ENCODE data around the gene GRWD1. TPM values are rescaled to one million over a fixed set of nuclear protein-coding genes. Genes with fewer than 3 reads are reported as not detected.
A peak's percentile ranks its signal among the peaks of the same experiment; 100 is the strongest.

GRWD1 gene
- total and polyA plus RNA-seq, 2 of the 13 experiments (the other 11 are each of a cell fraction or from before 2014, with no cell fraction given), result 10.8 to 46.6 TPM

DNA sequence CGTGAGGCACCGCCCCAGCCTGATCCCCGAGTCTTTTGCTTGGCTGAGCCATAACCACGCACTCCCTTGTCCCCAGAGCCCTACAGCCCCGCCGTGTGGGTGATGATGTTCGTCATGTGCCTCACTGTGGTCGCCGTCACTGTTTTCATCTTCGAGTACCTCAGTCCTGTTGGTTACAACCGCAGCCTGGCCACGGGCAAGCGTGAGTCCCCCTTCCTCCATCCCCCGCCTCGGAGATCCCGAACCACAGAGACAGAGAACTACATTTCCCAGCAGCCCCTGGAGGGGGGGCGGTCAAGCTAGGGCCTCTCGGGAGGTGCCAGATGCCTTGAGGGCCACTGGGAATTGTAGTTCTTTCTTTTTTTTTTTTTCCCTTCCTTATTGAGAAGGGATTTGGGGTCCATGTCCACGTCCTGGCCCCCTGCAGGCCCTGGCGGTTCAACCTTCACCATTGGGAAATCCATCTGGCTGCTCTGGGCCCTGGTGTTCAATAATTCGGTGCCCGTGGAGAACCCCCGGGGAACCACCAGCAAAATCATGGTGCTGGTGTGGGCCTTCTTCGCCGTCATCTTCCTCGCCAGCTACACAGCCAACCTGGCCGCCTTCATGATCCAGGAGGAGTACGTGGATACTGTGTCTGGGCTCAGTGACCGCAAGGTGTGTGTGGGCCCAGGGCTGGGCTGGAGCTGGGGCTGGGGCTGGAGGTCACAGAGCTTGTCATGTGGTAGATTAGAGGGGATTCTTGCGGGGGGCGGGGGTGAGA lies 26.4 kb upstream of the GRWD1 start (continued):
- TF ChIP-seq, protein P1, sequence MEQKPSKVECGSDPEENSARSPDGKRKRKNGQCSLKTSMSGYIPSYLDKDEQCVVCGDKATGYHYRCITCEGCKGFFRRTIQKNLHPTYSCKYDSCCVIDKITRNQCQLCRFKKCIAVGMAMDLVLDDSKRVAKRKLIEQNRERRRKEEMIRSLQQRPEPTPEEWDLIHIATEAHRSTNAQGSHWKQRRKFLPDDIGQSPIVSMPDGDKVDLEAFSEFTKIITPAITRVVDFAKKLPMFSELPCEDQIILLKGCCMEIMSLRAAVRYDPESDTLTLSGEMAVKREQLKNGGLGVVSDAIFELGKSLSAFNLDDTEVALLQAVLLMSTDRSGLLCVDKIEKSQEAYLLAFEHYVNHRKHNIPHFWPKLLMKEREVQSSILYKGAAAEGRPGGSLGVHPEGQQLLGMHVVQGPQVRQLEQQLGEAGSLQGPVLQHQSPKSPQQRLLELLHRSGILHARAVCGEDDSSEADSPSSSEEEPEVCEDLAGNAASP (CRISPR knock-in tag; IDR thresholded peaks at IDR 0.05; ENCODE audit: borderline replicate concordance), result no peak
- no peak for TF ChIP-seq ZNF570 (CRISPR knock-in tag; IDR thresholded peaks at IDR 0.05; ENCODE audit: borderline replicate concordance)
- TF ChIP-seq, protein P2, sequence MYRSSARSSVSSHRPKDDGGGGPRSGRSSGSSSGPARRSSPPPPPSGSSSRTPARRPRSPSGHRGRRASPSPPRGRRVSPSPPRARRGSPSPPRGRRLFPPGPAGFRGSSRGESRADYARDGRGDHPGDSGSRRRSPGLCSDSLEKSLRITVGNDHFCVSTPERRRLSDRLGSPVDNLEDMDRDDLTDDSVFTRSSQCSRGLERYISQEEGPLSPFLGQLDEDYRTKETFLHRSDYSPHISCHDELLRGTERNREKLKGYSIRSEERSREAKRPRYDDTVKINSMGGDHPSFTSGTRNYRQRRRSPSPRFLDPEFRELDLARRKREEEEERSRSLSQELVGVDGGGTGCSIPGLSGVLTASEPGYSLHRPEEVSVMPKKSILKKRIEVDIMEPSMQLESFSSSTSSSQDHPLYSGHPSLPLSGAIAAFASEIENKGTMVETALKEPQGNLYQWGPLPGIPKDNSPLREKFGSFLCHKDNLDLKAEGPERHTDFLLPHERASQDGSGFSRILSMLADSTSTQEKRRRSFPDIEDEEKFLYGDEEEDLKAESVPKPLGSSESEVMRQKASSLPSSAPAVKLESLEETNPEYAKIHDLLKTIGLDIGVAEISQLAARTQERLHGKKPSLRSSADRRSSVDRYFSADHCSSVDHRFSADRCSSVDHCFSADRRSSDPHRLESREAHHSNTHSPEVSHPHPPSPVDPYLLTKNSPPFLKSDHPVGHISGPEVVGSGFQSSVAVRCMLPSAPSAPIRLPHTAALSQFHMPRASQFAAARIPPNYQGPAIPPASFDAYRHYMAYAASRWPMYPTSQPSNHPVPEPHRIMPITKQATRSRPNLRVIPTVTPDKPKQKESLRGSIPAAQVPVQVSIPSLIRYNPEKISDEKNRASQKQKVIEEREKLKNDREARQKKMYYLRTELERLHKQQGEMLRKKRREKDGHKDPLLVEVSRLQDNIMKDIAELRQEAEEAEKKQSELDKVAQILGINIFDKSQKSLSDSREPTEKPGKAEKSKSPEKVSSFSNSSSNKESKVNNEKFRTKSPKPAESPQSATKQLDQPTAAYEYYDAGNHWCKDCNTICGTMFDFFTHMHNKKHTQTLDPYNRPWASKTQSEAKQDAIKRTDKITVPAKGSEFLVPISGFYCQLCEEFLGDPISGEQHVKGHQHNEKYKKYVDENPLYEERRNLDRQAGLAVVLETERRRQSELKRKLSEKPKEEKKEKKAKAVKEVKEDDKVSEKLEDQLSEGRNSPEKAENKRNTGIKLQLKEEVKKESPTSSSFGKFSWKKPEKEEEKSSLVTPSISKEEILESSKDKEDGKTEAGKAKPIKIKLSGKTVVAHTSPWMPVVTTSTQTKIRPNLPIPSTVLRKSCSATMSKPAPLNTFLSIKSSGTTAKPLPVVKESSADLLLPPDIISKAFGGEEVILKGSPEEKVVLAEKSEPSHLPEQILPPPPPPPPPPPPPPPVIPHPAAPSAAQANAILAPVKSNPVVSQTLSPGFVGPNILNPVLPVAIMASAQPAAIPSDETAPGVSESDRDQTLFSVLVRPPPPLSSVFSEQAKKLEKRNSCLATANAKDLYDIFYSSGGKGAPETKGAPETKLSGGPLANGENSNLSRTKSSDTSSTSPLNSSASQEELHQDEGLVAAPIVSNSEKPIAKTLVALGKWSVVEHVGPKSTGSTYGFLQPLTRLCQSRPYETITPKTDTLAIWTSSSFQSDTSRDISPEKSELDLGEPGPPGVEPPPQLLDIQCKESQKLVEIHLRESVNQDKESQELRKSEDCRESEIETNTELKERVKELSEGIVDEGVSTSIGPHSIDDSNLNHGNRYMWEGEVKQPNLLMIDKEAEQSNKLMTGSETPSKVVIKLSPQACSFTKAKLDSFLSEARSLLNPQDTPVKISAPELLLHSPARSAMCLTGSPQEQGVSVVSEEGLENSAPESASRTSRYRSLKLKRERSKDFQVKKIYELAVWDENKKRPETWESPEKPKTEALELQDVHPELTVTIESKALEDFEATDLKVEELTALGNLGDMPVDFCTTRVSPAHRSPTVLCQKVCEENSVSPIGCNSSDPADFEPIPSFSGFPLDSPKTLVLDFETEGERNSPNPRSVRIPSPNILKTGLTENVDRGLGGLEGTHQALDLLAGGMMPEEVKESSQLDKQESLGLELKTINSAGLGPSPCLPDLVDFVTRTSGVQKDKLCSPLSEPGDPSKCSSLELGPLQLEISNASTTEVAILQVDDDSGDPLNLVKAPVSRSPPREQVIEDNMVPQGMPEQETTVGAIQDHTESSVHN (CRISPR knock-in tag; IDR thresholded peaks at IDR 0.05), result no peak
- no peak for TF ChIP-seq TEAD2 (CRISPR knock-in tag; IDR thresholded peaks at IDR 0.05)
- TF ChIP-seq, protein P3, sequence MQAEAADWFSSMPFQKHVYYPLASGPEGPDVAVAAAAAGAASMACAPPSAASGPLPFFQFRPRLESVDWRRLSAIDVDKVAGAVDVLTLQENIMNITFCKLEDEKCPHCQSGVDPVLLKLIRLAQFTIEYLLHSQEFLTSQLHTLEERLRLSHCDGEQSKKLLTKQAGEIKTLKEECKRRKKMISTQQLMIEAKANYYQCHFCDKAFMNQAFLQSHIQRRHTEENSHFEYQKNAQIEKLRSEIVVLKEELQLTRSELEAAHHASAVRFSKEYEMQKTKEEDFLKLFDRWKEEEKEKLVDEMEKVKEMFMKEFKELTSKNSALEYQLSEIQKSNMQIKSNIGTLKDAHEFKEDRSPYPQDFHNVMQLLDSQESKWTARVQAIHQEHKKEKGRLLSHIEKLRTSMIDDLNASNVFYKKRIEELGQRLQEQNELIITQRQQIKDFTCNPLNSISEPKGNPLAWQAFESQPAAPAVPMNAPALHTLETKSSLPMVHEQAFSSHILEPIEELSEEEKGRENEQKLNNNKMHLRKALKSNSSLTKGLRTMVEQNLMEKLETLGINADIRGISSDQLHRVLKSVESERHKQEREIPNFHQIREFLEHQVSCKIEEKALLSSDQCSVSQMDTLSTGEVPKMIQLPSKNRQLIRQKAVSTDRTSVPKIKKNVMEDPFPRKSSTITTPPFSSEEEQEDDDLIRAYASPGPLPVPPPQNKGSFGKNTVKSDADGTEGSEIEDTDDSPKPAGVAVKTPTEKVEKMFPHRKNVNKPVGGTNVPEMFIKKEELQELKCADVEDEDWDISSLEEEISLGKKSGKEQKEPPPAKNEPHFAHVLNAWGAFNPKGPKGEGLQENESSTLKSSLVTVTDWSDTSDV (CRISPR knock-in tag; IDR thresholded peaks at IDR 0.05), result no peak
- TF ChIP-seq ZBTB8A (CRISPR knock-in tag; IDR thresholded peaks at IDR 0.05; ENCODE audit: borderline replicate concordance, low read depth), result no peak
- TF ChIP-seq ZBTB42 (CRISPR knock-in tag; IDR thresholded peaks at IDR 0.05), result no peak
- TF ChIP-seq SAP130 (CRISPR knock-in tag; IDR thresholded peaks at IDR 0.05; ENCODE audit: low read depth), result no peak
- no peak for TF ChIP-seq KLF9 (CRISPR knock-in tag; IDR thresholded peaks at IDR 0.05; ENCODE audit: low read depth)
- TF ChIP-seq HOXA3 (CRISPR knock-in tag; IDR thresholded peaks at IDR 0.05), result no peak
- TF ChIP-seq KDM5B (CRISPR knock-in tag; IDR thresholded peaks at IDR 0.05; ENCODE audit: borderline replicate concordance), result 0 out of 2 replicates have a peak, but pooled peaks have one; percentile 30
- TF ChIP-seq TEAD3 (CRISPR knock-in tag; optimal IDR thresholded peaks at IDR 0.05; ENCODE audit: borderline replicate concordance), result no peak
- no peak for TF ChIP-seq ZNF460 (CRISPR knock-in tag; IDR thresholded peaks at IDR 0.05; ENCODE audit: borderline replicate concordance)
- TF ChIP-seq, protein P4, sequence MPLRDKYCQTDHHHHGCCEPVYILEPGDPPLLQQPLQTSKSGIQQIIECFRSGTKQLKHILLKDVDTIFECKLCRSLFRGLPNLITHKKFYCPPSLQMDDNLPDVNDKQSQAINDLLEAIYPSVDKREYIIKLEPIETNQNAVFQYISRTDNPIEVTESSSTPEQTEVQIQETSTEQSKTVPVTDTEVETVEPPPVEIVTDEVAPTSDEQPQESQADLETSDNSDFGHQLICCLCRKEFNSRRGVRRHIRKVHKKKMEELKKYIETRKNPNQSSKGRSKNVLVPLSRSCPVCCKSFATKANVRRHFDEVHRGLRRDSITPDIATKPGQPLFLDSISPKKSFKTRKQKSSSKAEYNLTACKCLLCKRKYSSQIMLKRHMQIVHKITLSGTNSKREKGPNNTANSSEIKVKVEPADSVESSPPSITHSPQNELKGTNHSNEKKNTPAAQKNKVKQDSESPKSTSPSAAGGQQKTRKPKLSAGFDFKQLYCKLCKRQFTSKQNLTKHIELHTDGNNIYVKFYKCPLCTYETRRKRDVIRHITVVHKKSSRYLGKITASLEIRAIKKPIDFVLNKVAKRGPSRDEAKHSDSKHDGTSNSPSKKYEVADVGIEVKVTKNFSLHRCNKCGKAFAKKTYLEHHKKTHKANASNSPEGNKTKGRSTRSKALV (CRISPR knock-in tag; IDR thresholded peaks at IDR 0.05), result no peak
- no peak for TF ChIP-seq HES4 (CRISPR knock-in tag; IDR thresholded peaks at IDR 0.05; ENCODE audit: borderline replicate concordance)

Data from HepG2 (cell line).